ENCODE measurements around the gene IL21.

IL21 gene

GRCh38 chr4:122633211-122633610 lies 12.3 kb upstream of the IL21 start:
- WGBS (ENCODE audit: insufficient coverage) = no CpG with 5 or more reads among the region's 2 CpGs
- POLR2A ChIA-PET = no interaction called here
- DNase-seq = no peak
- Histone ChIP-seq H3K4me3 (ENCODE audit: control insufficient read depth in 1 of 7, extremely low read depth in 1 of 7, insufficient read depth in 4 of 7, low read depth in 2 of 7, low read length in 6 of 7) (no peak overlapping the region), H3K4me1 (ENCODE audit: control extremely low read depth in 1 of 4, control insufficient read depth in 4 of 4, insufficient read depth in 4 of 4, low read length in 3 of 4) (no peaks in the 10 kb centered on the region), H3K27me3 (replicated peaks in 2 of 5; ENCODE audit: control insufficient read depth in 4 of 5, insufficient read depth in 5 of 5, low read length in 4 of 5) (peaks cover 0 to 3% (median 1%) of the 10 kb centered on the region in 5 experiments), H3K9me3 (ENCODE audit: control extremely low read depth in 1 of 5, control insufficient read depth in 4 of 5, insufficient read depth in 2 of 5, low read depth in 1 of 5, low read length in 4 of 5) (no peaks in the 10 kb centered on the region), H3K27ac (ENCODE audit: insufficient read depth in 1 of 2, low read depth in 1 of 2, low read length in 2 of 2, poor library complexity in 1 of 2, severe bottlenecking in 2 of 2) (no peak overlapping the region), H3K36me3 (ENCODE audit: control insufficient read depth in 4 of 4, insufficient read depth in 4 of 4, low read length in 3 of 4) (no peaks in the 10 kb centered on the region)
- CTCF ChIA-PET = no interaction called here

- H3K27ac ChIP-seq (ENCODE audit: insufficient read depth in 1 of 2, low read depth in 1 of 2, low read length in 2 of 2, poor library complexity in 1 of 2, severe bottlenecking in 2 of 2) = no peak overlapping the region
- WGBS (ENCODE audit: insufficient coverage) = 98% methylated on average over 6 of the region's 7 CpGs
- ChIA-PET POLR2A (no interaction called here), CTCF (no interaction called here)
- peaks cover 0 to 3% (median 1%) of the 10 kb centered on the region in 5 experiments for H3K27me3 ChIP-seq (replicated peaks in 2 of 5; ENCODE audit: control insufficient read depth in 4 of 5, insufficient read depth in 5 of 5, low read length in 4 of 5)
- H3K4me1 ChIP-seq (ENCODE audit: control extremely low read depth in 1 of 4, control insufficient read depth in 4 of 4, insufficient read depth in 4 of 4, low read length in 3 of 4) = no peaks in the 10 kb centered on the region
- no peak for DNase-seq
- no peaks in the 10 kb centered on the region for H3K36me3 ChIP-seq (ENCODE audit: control insufficient read depth in 4 of 4, insufficient read depth in 4 of 4, low read length in 3 of 4)
- no peaks in the 10 kb centered on the region for H3K9me3 ChIP-seq (ENCODE audit: control extremely low read depth in 1 of 5, control insufficient read depth in 4 of 5, insufficient read depth in 2 of 5, low read depth in 1 of 5, low read length in 4 of 5)
- no peak overlapping the region for H3K4me3 ChIP-seq (ENCODE audit: control insufficient read depth in 1 of 7, extremely low read depth in 1 of 7, insufficient read depth in 4 of 7, low read depth in 2 of 7, low read length in 6 of 7)
These were observed 11.7 kb upstream of the IL21 start for GRCh38 chr4:122632396-122633143.

- 100% methylated on average over 2 of the region's 2 CpGs for WGBS (ENCODE audit: insufficient coverage)
- no peak for DNase-seq
- ChIA-PET CTCF (no interaction called here), POLR2A (no interaction called here)
- Histone ChIP-seq H3K4me3 (ENCODE audit: control insufficient read depth in 1 of 7, extremely low read depth in 1 of 7, insufficient read depth in 4 of 7, low read depth in 2 of 7, low read length in 6 of 7) (no peak overlapping the region), H3K27me3 (replicated peaks in 2 of 5; ENCODE audit: control insufficient read depth in 4 of 5, insufficient read depth in 5 of 5, low read length in 4 of 5) (peaks cover 0 to 11% (median 4%) of the 10 kb centered on the region in 5 experiments), H3K4me1 (ENCODE audit: control extremely low read depth in 1 of 4, control insufficient read depth in 4 of 4, insufficient read depth in 4 of 4, low read length in 3 of 4) (no peaks in the 10 kb centered on the region), H3K36me3 (ENCODE audit: control insufficient read depth in 4 of 4, insufficient read depth in 4 of 4, low read length in 3 of 4) (no peaks in the 10 kb centered on the region), H3K27ac (ENCODE audit: insufficient read depth in 1 of 2, low read depth in 1 of 2, low read length in 2 of 2, poor library complexity in 1 of 2, severe bottlenecking in 2 of 2) (no peak overlapping the region), H3K9me3 (ENCODE audit: control extremely low read depth in 1 of 5, control insufficient read depth in 4 of 5, insufficient read depth in 2 of 5, low read depth in 1 of 5, low read length in 4 of 5) (no peaks in the 10 kb centered on the region)
These were observed 4.3 kb upstream of the IL21 start for GRCh38 chr4:122625156-122625555.

GRCh38 chr4:122624205-122624604 lies 3.3 kb upstream of the IL21 start:
- no peaks in the 10 kb centered on the region for H3K36me3 ChIP-seq (ENCODE audit: control insufficient read depth in 4 of 4, insufficient read depth in 4 of 4, low read length in 3 of 4)
- WGBS (ENCODE audit: insufficient coverage) = no CpG with 5 or more reads among the region's 2 CpGs

GRCh38 chr4:122623637-122624166 lies 2.8 kb upstream of the IL21 start:
- Histone ChIP-seq H3K4me1 (ENCODE audit: control extremely low read depth in 1 of 4, control insufficient read depth in 4 of 4, insufficient read depth in 4 of 4, low read length in 3 of 4) (no peaks in the 10 kb centered on the region), H3K36me3 (ENCODE audit: control insufficient read depth in 4 of 4, insufficient read depth in 4 of 4, low read length in 3 of 4) (no peaks in the 10 kb centered on the region), H3K9me3 (ENCODE audit: control extremely low read depth in 1 of 5, control insufficient read depth in 4 of 5, insufficient read depth in 2 of 5, low read depth in 1 of 5, low read length in 4 of 5) (no peaks in the 10 kb centered on the region), H3K27ac (ENCODE audit: insufficient read depth in 1 of 2, low read depth in 1 of 2, low read length in 2 of 2, poor library complexity in 1 of 2, severe bottlenecking in 2 of 2) (no peak overlapping the region), H3K4me3 (ENCODE audit: control insufficient read depth in 1 of 7, extremely low read depth in 1 of 7, insufficient read depth in 4 of 7, low read depth in 2 of 7, low read length in 6 of 7) (no peak overlapping the region), H3K27me3 (replicated peaks in 2 of 5; ENCODE audit: control insufficient read depth in 4 of 5, insufficient read depth in 5 of 5, low read length in 4 of 5) (peaks cover 0 to 11% (median 6%) of the 10 kb centered on the region in 5 experiments)
- WGBS (ENCODE audit: insufficient coverage) = 80% methylated on average over 1 of the region's 4 CpGs
- POLR2A ChIA-PET = interaction anchor here (0.5 kb wide), 1 partner anchor 16 kb away, joined by 5 read pairs; no protein-coding TSS in a partner anchor
- CTCF ChIA-PET = no interaction called here
- DNase-seq = no peak

More at GRCh38 chr4:122624205-122624604, 3.3 kb upstream of the IL21 start:
- ChIA-PET CTCF (no interaction called here), POLR2A (no interaction called here)
- no peak overlapping the region for H3K27ac ChIP-seq (ENCODE audit: insufficient read depth in 1 of 2, low read depth in 1 of 2, low read length in 2 of 2, poor library complexity in 1 of 2, severe bottlenecking in 2 of 2)
- H3K9me3 ChIP-seq (ENCODE audit: control extremely low read depth in 1 of 5, control insufficient read depth in 4 of 5, insufficient read depth in 2 of 5, low read depth in 1 of 5, low read length in 4 of 5) = no peaks in the 10 kb centered on the region
- no peak overlapping the region for H3K4me3 ChIP-seq (ENCODE audit: control insufficient read depth in 1 of 7, extremely low read depth in 1 of 7, insufficient read depth in 4 of 7, low read depth in 2 of 7, low read length in 6 of 7)
- H3K27me3 ChIP-seq (replicated peaks in 2 of 5; ENCODE audit: control insufficient read depth in 4 of 5, insufficient read depth in 5 of 5, low read length in 4 of 5) = peaks cover 0 to 11% (median 7%) of the 10 kb centered on the region in 5 experiments
- no peak for DNase-seq
- no peaks in the 10 kb centered on the region for H3K4me1 ChIP-seq (ENCODE audit: control extremely low read depth in 1 of 4, control insufficient read depth in 4 of 4, insufficient read depth in 4 of 4, low read length in 3 of 4)

- H3K4me1 ChIP-seq (ENCODE audit: control extremely low read depth in 1 of 4, control insufficient read depth in 4 of 4, insufficient read depth in 4 of 4, low read length in 3 of 4) = no peaks in the 10 kb centered on the region
- WGBS (ENCODE audit: insufficient coverage) = 100% methylated on average over 2 of the region's 3 CpGs
These were observed 1.5 kb upstream of the IL21 start for GRCh38 chr4:122622400-122622799.

GRCh38 chr4:122619611-122620010 lies 1.3 kb downstream of the IL21 start:
- DNase-seq = no peak
- Histone ChIP-seq H3K36me3 (ENCODE audit: control insufficient read depth in 4 of 4, insufficient read depth in 4 of 4, low read length in 3 of 4) (no peaks in the 10 kb centered on the region), H3K4me3 (ENCODE audit: control insufficient read depth in 1 of 7, extremely low read depth in 1 of 7, insufficient read depth in 4 of 7, low read depth in 2 of 7, low read length in 6 of 7) (no peak overlapping the region), H3K27me3 (replicated peaks in 2 of 5; ENCODE audit: control insufficient read depth in 4 of 5, insufficient read depth in 5 of 5, low read length in 4 of 5) (peaks cover 0 to 13% (median 7%) of the 10 kb centered on the region in 5 experiments), H3K9me3 (ENCODE audit: control extremely low read depth in 1 of 5, control insufficient read depth in 4 of 5, insufficient read depth in 2 of 5, low read depth in 1 of 5, low read length in 4 of 5) (no peaks in the 10 kb centered on the region), H3K4me1 (ENCODE audit: control extremely low read depth in 1 of 4, control insufficient read depth in 4 of 4, insufficient read depth in 4 of 4, low read length in 3 of 4) (no peaks in the 10 kb centered on the region), H3K27ac (ENCODE audit: insufficient read depth in 1 of 2, low read depth in 1 of 2, low read length in 2 of 2, poor library complexity in 1 of 2, severe bottlenecking in 2 of 2) (no peak overlapping the region)
- 86% methylated on average over 1 of the region's 2 CpGs for WGBS (ENCODE audit: insufficient coverage)
- ChIA-PET CTCF (no interaction called here), POLR2A (no interaction called here)

More at GRCh38 chr4:122622400-122622799, 1.5 kb upstream of the IL21 start:
- Histone ChIP-seq H3K27me3 (replicated peaks in 2 of 5; ENCODE audit: control insufficient read depth in 4 of 5, insufficient read depth in 5 of 5, low read length in 4 of 5) (peaks cover 0 to 14% (median 5%) of the 10 kb centered on the region in 5 experiments), H3K36me3 (ENCODE audit: control insufficient read depth in 4 of 4, insufficient read depth in 4 of 4, low read length in 3 of 4) (no peaks in the 10 kb centered on the region), H3K27ac (ENCODE audit: insufficient read depth in 1 of 2, low read depth in 1 of 2, low read length in 2 of 2, poor library complexity in 1 of 2, severe bottlenecking in 2 of 2) (no peak overlapping the region), H3K9me3 (ENCODE audit: control extremely low read depth in 1 of 5, control insufficient read depth in 4 of 5, insufficient read depth in 2 of 5, low read depth in 1 of 5, low read length in 4 of 5) (no peaks in the 10 kb centered on the region), H3K4me3 (ENCODE audit: control insufficient read depth in 1 of 7, extremely low read depth in 1 of 7, insufficient read depth in 4 of 7, low read depth in 2 of 7, low read length in 6 of 7) (no peak overlapping the region)
- no peak for DNase-seq
- POLR2A ChIA-PET = no interaction called here
- CTCF ChIA-PET = no interaction called here
